CD14-positive monocyte (primary cell): Measurements from ENCODE around the gene IMMP2L. TPM values are rescaled to one million over a fixed set of nuclear protein-coding genes. Genes with fewer than 3 reads are reported as not detected.
"Not testable (repeated sequence)": the region's sequence is repeated elsewhere in the genome, so short reads cannot be mapped to it uniquely, and the experiment has no call there.

Experiments used
- DNase-seq, 3 donors: peaks; one replicate each; pipeline ENCODE4 v3.0.0-alpha.2; 2011 to 2022
- H2AFZ ChIP-seq: 2 replicates; pipeline ENCODE4 v1.6.0; 2012; ENCODE audit warnings: mild to moderate bottlenecking, low read depth, low read length, inconsistent platforms; ENCODE audit not compliant: insufficient read depth, poor library complexity, severe bottlenecking
- H3K27ac ChIP-seq, 2 donors: 1 replicate in 1 of 2; 2 replicates in 1 of 2; pipeline ENCODE4 v1.5.1; 2012 to 2013; ENCODE audit warnings: low read length in 2 of 2, control low read depth in 1 of 2, inconsistent platforms in 1 of 2, low read depth in 1 of 2, mild to moderate bottlenecking in 1 of 2
- H3K27me3 ChIP-seq, 2 donors: one replicate each; pipeline versions ENCODE4 v1.6.0 to v1.6.1; 2011 to 2013; ENCODE audit warnings: low read length in 2 of 2; ENCODE audit not compliant: control insufficient read depth in 2 of 2, insufficient read depth in 2 of 2
- H3K36me3 ChIP-seq, 2 donors: replicated peaks in 1 of 2; 1 replicate in 1 of 2; 2 replicates in 1 of 2; pipeline versions ENCODE4 v1.5.1 to v1.6.1; 2012 to 2013; ENCODE audit warnings: low read length in 2 of 2, control low read depth in 1 of 2, inconsistent platforms in 1 of 2, mild to moderate bottlenecking in 1 of 2; ENCODE audit not compliant: insufficient read depth in 2 of 2, control insufficient read depth in 1 of 2
- H3K4me1 ChIP-seq, 2 donors: 1 replicate in 1 of 2; 2 replicates in 1 of 2; pipeline versions ENCODE4 v1.5.1 to v1.6.1; 2012 to 2013; ENCODE audit warnings: low read length in 2 of 2, control low read depth in 1 of 2, inconsistent platforms in 1 of 2, mild to moderate bottlenecking in 1 of 2, moderate library complexity in 1 of 2; ENCODE audit not compliant: insufficient read depth in 2 of 2, control insufficient read depth in 1 of 2
- H3K4me2 ChIP-seq: replicated peaks from 2 replicates; pipeline ENCODE3; 2012; ENCODE audit warnings: low read length, moderate library complexity, mild to moderate bottlenecking; ENCODE audit not compliant: poor library complexity, severe bottlenecking; ENCODE audit errors: extremely low read depth
- H3K4me3 ChIP-seq, 3 experiments: fragments of 200-600 bp in 1 of 3; sonication (generic) in 1 of 3; replicated peaks in 1 of 3; 1 replicate in 2 of 3; 2 replicates in 1 of 3; pipeline ENCODE4 v1.5.1; 2011 to 2013; ENCODE audit warnings: low read length in 3 of 3, mild to moderate bottlenecking in 3 of 3, control low read depth in 2 of 3, low read depth in 2 of 3, inconsistent platforms in 1 of 3, moderate library complexity in 1 of 3
- H3K79me2 ChIP-seq: 2 replicates; pipeline ENCODE4 v1.6.0; 2012; ENCODE audit warnings: mild to moderate bottlenecking, control low read depth, inconsistent platforms, low read length, moderate library complexity; ENCODE audit not compliant: insufficient read depth
- H3K9ac ChIP-seq: 2 replicates; pipeline ENCODE4 v1.6.0; 2017; ENCODE audit warnings: low read length, mild to moderate bottlenecking; ENCODE audit not compliant: insufficient read depth, poor library complexity, severe bottlenecking
- H3K9me3 ChIP-seq, 2 donors: replicated peaks in 1 of 2; 1 replicate in 1 of 2; 2 replicates in 1 of 2; pipeline versions ENCODE4 v1.5.1 to v1.6.1; 2012 to 2013; ENCODE audit warnings: low read length in 2 of 2, control low read depth in 1 of 2; ENCODE audit not compliant: control insufficient read depth in 1 of 2, insufficient read depth in 1 of 2
- H4K20me1 ChIP-seq: 2 replicates; pipeline ENCODE4 v1.6.0; 2012; ENCODE audit warnings: mild to moderate bottlenecking, low read length, control low read depth, moderate library complexity; ENCODE audit not compliant: insufficient read depth
- H3K27ac Mint-ChIP-seq, 7 donors: one replicate each; pipeline ENCODE4 v1.8.0; 2020; ENCODE audit warnings: mild to moderate bottlenecking in 7 of 7, mixed read lengths in 7 of 7, moderate library complexity in 6 of 7, inconsistent platforms in 2 of 7
- H3K27me3 Mint-ChIP-seq, 3 donors: one replicate each; pipeline ENCODE4 v1.8.0; 2021 to 2022; ENCODE audit warnings: low read depth in 3 of 3, mild to moderate bottlenecking in 3 of 3, mixed read lengths in 3 of 3, moderate library complexity in 3 of 3, inconsistent platforms in 1 of 3
- H3K36me3 Mint-ChIP-seq, 2 donors: one replicate each; pipeline ENCODE4 v1.8.0; 2020; ENCODE audit warnings: mixed read lengths in 2 of 2, inconsistent platforms in 1 of 2, mild to moderate bottlenecking in 1 of 2
- H3K4me1 Mint-ChIP-seq: one replicate; pipeline ENCODE4 v1.8.0; 2020; ENCODE audit warnings: mild to moderate bottlenecking, mixed read lengths
- H3K4me3 Mint-ChIP-seq, 2 donors: one replicate each; pipeline ENCODE4 v1.8.0; 2020; ENCODE audit warnings: mild to moderate bottlenecking in 2 of 2, mixed read lengths in 2 of 2, moderate library complexity in 1 of 2
- H3K9me3 Mint-ChIP-seq, 7 donors: one replicate each; pipeline ENCODE4 v1.8.0; 2020 to 2022; ENCODE audit warnings: mixed read lengths in 7 of 7, mild to moderate bottlenecking in 6 of 7, moderate library complexity in 6 of 7, inconsistent platforms in 2 of 7
- WGBS: methylation state at CpG from one replicate; pipeline ENCODE4 v1.1.5; 2013; ENCODE audit warnings: missing lambda C conversion rate; ENCODE audit not compliant: insufficient coverage; 5-methylcytosine and 5-hydroxymethylcytosine counted together
- intact Hi-C, 2 donors: fragments of 100-400 bp; cut with micrococcal nuclease; formaldehyde crosslinking; loops; one replicate each; pipeline versions ENCODE4 v1.15.0 to v1.15.1; 2023
- polyA plus RNA-seq, 3 donors: library from polyadenylated mRNA; depleted of rRNA in 1 of 3; unstranded in 2 of 3; stranded (reverse) in 1 of 3; fragments of 300-500 nt in 2 of 3; fragments of >200 nt in 1 of 3; fragmentation: Illumina TruSeq in 2 of 3; gene quantifications; 1 replicate in 2 of 3; 2 replicates in 1 of 3; pipeline ENCODE4 v1.2.3, GENCODE V29; 2012 to 2021
- TF ChIP-seq, protein P1 (sequence below): fragments of 200-600 bp; IDR thresholded peaks from one replicate; pipeline ENCODE4 v1.8.0; 2022; ENCODE audit warnings: antibody characterized with exemption, mild to moderate bottlenecking

Gene IMMP2L
- polyA plus RNA-seq, 3 donors, result 1.9 to 6.4 (median 6.2) TPM

DNA sequence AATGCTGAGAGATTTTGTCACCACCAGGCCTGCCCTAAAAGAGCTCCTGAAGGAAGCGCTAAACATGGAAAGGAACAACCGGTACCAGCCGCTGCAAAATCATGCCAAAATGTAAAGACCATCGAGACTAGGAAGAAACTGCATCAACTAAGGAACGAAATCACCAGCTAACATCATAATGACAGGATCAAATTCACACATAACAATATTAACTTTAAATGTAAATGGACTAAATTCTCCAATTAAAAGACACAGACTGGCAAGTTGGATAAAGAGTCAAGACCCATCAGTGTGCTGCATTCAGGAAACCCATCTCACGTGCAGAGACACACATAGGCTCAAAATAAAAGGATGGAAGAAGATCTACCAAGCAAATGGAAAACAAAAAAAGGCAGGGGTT is 114.8 kb downstream of the IMMP2L start:
- intact Hi-C loops, result not testable (repeated sequence)

GRCh38 chr7:111439977-111440376 is 122.3 kb downstream of the IMMP2L start:
- H3K4me1 Mint-ChIP-seq, result no peaks in the 10 kb centered on the region
- TF ChIP-seq, protein P1, sequence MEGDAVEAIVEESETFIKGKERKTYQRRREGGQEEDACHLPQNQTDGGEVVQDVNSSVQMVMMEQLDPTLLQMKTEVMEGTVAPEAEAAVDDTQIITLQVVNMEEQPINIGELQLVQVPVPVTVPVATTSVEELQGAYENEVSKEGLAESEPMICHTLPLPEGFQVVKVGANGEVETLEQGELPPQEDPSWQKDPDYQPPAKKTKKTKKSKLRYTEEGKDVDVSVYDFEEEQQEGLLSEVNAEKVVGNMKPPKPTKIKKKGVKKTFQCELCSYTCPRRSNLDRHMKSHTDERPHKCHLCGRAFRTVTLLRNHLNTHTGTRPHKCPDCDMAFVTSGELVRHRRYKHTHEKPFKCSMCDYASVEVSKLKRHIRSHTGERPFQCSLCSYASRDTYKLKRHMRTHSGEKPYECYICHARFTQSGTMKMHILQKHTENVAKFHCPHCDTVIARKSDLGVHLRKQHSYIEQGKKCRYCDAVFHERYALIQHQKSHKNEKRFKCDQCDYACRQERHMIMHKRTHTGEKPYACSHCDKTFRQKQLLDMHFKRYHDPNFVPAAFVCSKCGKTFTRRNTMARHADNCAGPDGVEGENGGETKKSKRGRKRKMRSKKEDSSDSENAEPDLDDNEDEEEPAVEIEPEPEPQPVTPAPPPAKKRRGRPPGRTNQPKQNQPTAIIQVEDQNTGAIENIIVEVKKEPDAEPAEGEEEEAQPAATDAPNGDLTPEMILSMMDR, result no peak
- Histone ChIP-seq H4K20me1 (no peaks in the 10 kb centered on the region), H3K9me3 (peaks cover 4 to 13% of the 10 kb centered on the region in 2 donors), H3K9ac (no peak overlapping the region), H3K4me2 (no peak overlapping the region), H3K36me3 (no peaks in the 10 kb centered on the region), H3K4me1 (no peaks in the 10 kb centered on the region), H3K79me2 (no peaks in the 10 kb centered on the region), H2AFZ (no peak overlapping the region), H3K27ac (no peak overlapping the region), H3K4me3 (no peak overlapping the region), H3K27me3 (no peaks in the 10 kb centered on the region)
- DNase-seq, result no peak
- 93% methylated on average over 1 of the region's 3 CpGs for WGBS
- H3K9me3 Mint-ChIP-seq, result peaks cover 4 to 24% (median 15%) of the 10 kb centered on the region in 7 donors
- intact Hi-C loops, result no loop called here
- no peaks in the 10 kb centered on the region for H3K36me3 Mint-ChIP-seq
- H3K27me3 Mint-ChIP-seq, result no peaks in the 10 kb centered on the region
- H3K4me3 Mint-ChIP-seq, result no peak overlapping the region
- no peak overlapping the region for H3K27ac Mint-ChIP-seq

More for the DNA sequence above, 114.8 kb downstream of the IMMP2L start:
- not testable (repeated sequence) for H3K4me1 ChIP-seq, H3K27me3 Mint-ChIP-seq, H3K27ac ChIP-seq, H3K36me3 Mint-ChIP-seq, H4K20me1 ChIP-seq, H3K27me3 ChIP-seq, H3K36me3 ChIP-seq, H3K9ac ChIP-seq, H3K9me3 ChIP-seq, DNase-seq, H3K4me1 Mint-ChIP-seq, H3K4me3 Mint-ChIP-seq, H3K4me2 ChIP-seq, H3K27ac Mint-ChIP-seq, H2AFZ ChIP-seq, H3K4me3 ChIP-seq, H3K79me2 ChIP-seq
- no CpG with 5 or more reads among the region's 6 CpGs for WGBS
- H3K9me3 Mint-ChIP-seq, result peaks cover 4 to 13% (median 7%) of the 10 kb centered on the region in 7 donors
